Skeletal muscle tissue (tissue), 4 donors: ENCODE measurements around the gene SNX27. TPM values are rescaled to one million over a fixed set of nuclear protein-coding genes. Genes with fewer than 3 reads are reported as not detected.

ENCODE experiments used
- H3K27ac ChIP-seq: one replicate; pipeline ENCODE4 v1.7.0; 2013; ENCODE audit warnings: mild to moderate bottlenecking, low read depth, low read length, inconsistent platforms
- H3K27me3 ChIP-seq, 3 donors: one replicate each; pipeline ENCODE4 v1.7.0; 2013; ENCODE audit warnings: low read length in 3 of 3; ENCODE audit not compliant: control insufficient read depth in 3 of 3, insufficient read depth in 3 of 3
- H3K36me3 ChIP-seq, 3 donors: one replicate each; pipeline ENCODE4 v1.7.0; 2013; ENCODE audit warnings: low read length in 3 of 3; ENCODE audit not compliant: control insufficient read depth in 3 of 3, insufficient read depth in 3 of 3
- H3K4me1 ChIP-seq, 3 donors: one replicate each; pipeline ENCODE4 v1.7.0; 2013; ENCODE audit warnings: low read length in 3 of 3, mild to moderate bottlenecking in 3 of 3; ENCODE audit not compliant: control insufficient read depth in 3 of 3, insufficient read depth in 3 of 3
- H3K4me3 ChIP-seq, 3 donors: one replicate each; pipeline ENCODE4 v1.7.0; 2013; ENCODE audit warnings: low read length in 3 of 3
- H3K9ac ChIP-seq, 3 donors: one replicate each; pipeline ENCODE4 v1.7.0; 2013; ENCODE audit warnings: low read length in 3 of 3, mild to moderate bottlenecking in 3 of 3, moderate library complexity in 2 of 3, low read depth in 1 of 3
- H3K9me3 ChIP-seq, 3 donors: one replicate each; pipeline ENCODE4 v1.7.0; 2013; ENCODE audit warnings: low read length in 3 of 3; ENCODE audit not compliant: control insufficient read depth in 3 of 3
- total RNA-seq: library from RNA; depleted of rRNA; stranded (reverse); fragments of >200 nt; gene quantifications from one replicate; pipeline ENCODE4 v1.2.3, GENCODE V29; 2014
- donor health status: Osteomylitis.

Gene SNX27
- total RNA-seq, 1 donor from 2014 or later: 36.0 TPM

- H3K27ac ChIP-seq: no peak overlapping the region
- no peak overlapping the region for H3K4me3 ChIP-seq
- peaks cover 0 to 9% (median 7%) of the 10 kb centered on the region in 3 donors for H3K27me3 ChIP-seq
- H3K9ac ChIP-seq: no peak overlapping the region
- H3K9me3 ChIP-seq: no peaks in the 10 kb centered on the region
- no peaks in the 10 kb centered on the region for H3K4me1 ChIP-seq
- H3K36me3 ChIP-seq: peaks cover 0 to 3% (median 0%) of the 10 kb centered on the region in 3 donors
Measured at GRCh38 chr1:151706464-151707415, 94.9 kb downstream of the SNX27 start.

- no peak overlapping the region for H3K9ac ChIP-seq
- no peak overlapping the region for H3K27ac ChIP-seq
- no peak overlapping the region for H3K4me3 ChIP-seq
- no peaks in the 10 kb centered on the region for H3K4me1 ChIP-seq
- H3K9me3 ChIP-seq: no peaks in the 10 kb centered on the region
- H3K36me3 ChIP-seq: no peaks in the 10 kb centered on the region
- H3K27me3 ChIP-seq: peaks cover 0 to 13% (median 7%) of the 10 kb centered on the region in 3 donors
Measured at GRCh38 chr1:151707541-151708065, 95.8 kb downstream of the SNX27 start.

- H3K9me3 ChIP-seq: no peaks in the 10 kb centered on the region
Measured at GRCh38 chr1:151708891-151709290, 97.0 kb downstream of the SNX27 start.

GRCh38 chr1:151710187-151710840 is 98.5 kb downstream of the SNX27 start:
- Histone ChIP-seq H3K9ac (no peak overlapping the region), H3K36me3 (no peaks in the 10 kb centered on the region), H3K4me3 (no peak overlapping the region), H3K27ac (no peak overlapping the region), H3K9me3 (no peaks in the 10 kb centered on the region), H3K4me1 (no peaks in the 10 kb centered on the region), H3K27me3 (peaks cover 9 to 23% (median 22%) of the 10 kb centered on the region in 3 donors)

More at GRCh38 chr1:151708891-151709290, 97.0 kb downstream of the SNX27 start:
- Histone ChIP-seq H3K4me1 (no peaks in the 10 kb centered on the region), H3K36me3 (no peaks in the 10 kb centered on the region), H3K27ac (no peak overlapping the region), H3K9ac (no peak overlapping the region), H3K27me3 (peaks cover 0 to 16% (median 15%) of the 10 kb centered on the region in 3 donors), H3K4me3 (no peak overlapping the region)

GRCh38 chr1:151711044-151711800 is 99.4 kb downstream of the SNX27 start:
- Histone ChIP-seq H3K4me3 (no peak overlapping the region), H3K4me1 (no peaks in the 10 kb centered on the region), H3K9ac (no peak overlapping the region), H3K27me3 (peaks cover 18 to 30% (median 28%) of the 10 kb centered on the region in 3 donors), H3K27ac (no peak overlapping the region), H3K9me3 (no peaks in the 10 kb centered on the region), H3K36me3 (no peaks in the 10 kb centered on the region)

DNA sequence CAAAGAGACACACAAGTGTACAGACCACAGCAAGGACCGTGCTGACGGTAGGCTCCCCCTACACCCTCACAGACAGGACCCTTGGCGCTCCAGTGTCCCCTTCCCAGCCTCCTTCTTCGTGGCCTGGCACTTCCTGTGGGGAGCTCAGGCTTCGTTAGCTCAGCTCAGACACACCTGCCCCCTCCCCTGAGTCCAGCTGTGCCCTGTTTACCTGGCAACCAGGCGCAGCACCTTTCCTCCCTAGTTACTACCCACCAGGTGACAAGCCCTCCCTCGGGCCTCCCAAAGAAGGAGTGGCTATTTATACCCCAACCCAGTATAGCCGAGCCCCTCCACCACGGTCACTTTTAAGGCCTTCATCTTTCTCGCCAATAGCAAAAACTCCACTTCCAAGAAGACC is 100.1 kb downstream of the SNX27 start:
- Histone ChIP-seq H3K9me3 (no peaks in the 10 kb centered on the region), H3K27ac (no peak overlapping the region), H3K9ac (no peak overlapping the region), H3K36me3 (no peaks in the 10 kb centered on the region), H3K4me3 (no peak overlapping the region), H3K27me3 (peaks cover 20 to 34% (median 32%) of the 10 kb centered on the region in 3 donors), H3K4me1 (no peaks in the 10 kb centered on the region)

DNA sequence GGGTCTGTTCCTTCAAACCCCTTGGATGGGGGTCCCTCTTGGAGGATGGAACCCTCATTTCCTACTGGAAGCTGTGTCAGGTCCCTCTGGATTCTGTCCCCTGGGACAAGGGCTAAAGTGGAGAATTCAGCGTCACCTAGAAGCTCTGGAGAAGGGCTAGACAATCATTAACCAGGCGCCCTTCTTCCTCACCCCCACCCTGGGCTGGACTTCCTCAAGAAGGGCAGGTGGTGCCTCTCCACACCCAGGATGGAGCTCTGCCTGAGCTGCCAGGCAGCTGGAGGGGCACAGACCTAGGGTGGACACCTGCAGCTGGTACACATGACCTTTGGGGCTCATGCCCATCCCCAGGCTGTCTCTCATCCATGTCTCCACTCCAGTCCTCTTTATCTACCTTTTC is 101.2 kb downstream of the SNX27 start:
- no peak overlapping the region for H3K4me3 ChIP-seq
- H3K4me1 ChIP-seq: peaks cover 0 to 6% (median 2%) of the 10 kb centered on the region in 3 donors
- no peaks in the 10 kb centered on the region for H3K36me3 ChIP-seq
- H3K9me3 ChIP-seq: no peaks in the 10 kb centered on the region
- H3K27ac ChIP-seq: no peak overlapping the region
- H3K9ac ChIP-seq: no peak overlapping the region
- H3K27me3 ChIP-seq: peaks cover 26 to 36% (median 35%) of the 10 kb centered on the region in 3 donors

DNA sequence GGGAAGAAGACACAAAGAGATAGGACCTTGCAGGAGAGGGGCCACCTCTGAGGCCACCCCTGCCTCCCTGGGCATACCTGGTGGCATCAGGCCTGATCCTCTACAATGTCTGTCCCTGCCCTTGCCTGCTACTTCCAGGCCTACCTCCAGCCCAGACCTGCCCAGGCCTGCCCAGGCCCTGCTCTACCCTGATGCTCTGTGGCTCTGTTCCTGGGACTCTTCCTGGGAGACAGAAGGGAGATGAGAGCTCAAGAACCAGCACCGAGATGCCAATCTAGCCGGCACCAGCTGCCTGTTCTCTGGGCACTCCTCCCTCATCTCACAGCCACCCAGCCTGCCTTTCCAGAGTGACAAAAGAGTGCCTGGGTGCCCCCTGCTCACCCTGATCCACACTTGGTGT is 102.0 kb downstream of the SNX27 start:
- no peak overlapping the region for H3K9ac ChIP-seq
- H3K4me1 ChIP-seq: peaks cover 0 to 8% (median 6%) of the 10 kb centered on the region in 3 donors
- H3K27ac ChIP-seq: no peak overlapping the region
- no peaks in the 10 kb centered on the region for H3K36me3 ChIP-seq
- peaks cover 26 to 37% (median 36%) of the 10 kb centered on the region in 3 donors for H3K27me3 ChIP-seq
- no peaks in the 10 kb centered on the region for H3K9me3 ChIP-seq
- H3K4me3 ChIP-seq: no peak overlapping the region

DNA sequence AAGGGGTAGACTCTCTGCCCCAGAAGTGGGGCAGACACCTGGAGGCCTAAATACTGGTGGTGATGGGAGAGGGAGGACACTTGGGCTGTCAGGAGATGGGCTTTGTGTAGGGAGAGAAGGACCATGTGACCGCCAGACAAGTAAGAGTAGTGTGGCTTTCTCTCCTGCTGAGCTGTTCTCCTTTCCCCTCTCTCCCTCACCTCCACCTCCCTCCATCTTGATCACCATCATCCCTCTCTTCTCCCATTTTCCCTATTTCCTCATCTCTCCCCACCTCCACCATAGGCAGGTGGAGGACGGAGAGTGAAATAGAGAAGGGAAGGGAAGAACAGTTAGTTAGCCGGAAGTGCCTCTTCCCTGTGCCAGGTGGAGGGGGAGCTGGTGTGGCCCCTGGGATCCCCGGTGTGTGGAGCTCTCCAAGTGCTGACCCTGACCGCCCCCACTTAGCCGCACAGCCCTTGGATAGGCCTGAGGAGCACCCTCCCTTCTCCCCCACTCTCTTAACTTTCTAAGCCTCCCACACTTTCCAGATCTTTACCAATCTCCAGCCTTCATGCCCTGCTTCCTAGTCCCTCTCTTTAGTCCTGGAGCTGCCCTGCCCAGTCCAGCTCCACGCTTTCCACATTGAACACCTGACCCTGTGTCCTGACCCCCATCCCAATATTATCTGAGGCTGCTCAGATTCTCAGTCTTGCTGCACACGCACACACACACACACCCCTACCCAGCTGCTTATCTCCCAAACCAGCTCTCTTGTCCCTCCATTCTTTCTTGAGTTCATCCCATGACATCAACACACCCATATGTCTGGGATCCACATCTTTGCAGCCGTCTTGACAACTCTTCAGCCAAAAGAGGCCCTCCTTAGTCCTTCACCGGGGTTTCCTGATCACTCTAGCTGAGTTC is 103.2 kb downstream of the SNX27 start:
- Histone ChIP-seq H3K36me3 (no peaks in the 10 kb centered on the region), H3K4me3 (no peak overlapping the region), H3K4me1 (peaks cover 2 to 8% (median 8%) of the 10 kb centered on the region in 3 donors), H3K9me3 (no peaks in the 10 kb centered on the region), H3K9ac (no peak overlapping the region), H3K27ac (no peak overlapping the region), H3K27me3 (peaks cover 26 to 37% (median 36%) of the 10 kb centered on the region in 3 donors)
